ENCODE results near the gene RARG. TPM values are rescaled to one million over a fixed set of nuclear protein-coding genes. Genes with fewer than 3 reads are reported as not detected.
"Not testable (repeated sequence)": the region's sequence is repeated elsewhere in the genome, so short reads cannot be mapped to it uniquely, and the experiment has no call there.

RARG gene
- total and polyA plus RNA-seq, 2 of the 4 experiments (the other 2 are of a cell fraction), result 7.9 to 30.9 TPM

DNA sequence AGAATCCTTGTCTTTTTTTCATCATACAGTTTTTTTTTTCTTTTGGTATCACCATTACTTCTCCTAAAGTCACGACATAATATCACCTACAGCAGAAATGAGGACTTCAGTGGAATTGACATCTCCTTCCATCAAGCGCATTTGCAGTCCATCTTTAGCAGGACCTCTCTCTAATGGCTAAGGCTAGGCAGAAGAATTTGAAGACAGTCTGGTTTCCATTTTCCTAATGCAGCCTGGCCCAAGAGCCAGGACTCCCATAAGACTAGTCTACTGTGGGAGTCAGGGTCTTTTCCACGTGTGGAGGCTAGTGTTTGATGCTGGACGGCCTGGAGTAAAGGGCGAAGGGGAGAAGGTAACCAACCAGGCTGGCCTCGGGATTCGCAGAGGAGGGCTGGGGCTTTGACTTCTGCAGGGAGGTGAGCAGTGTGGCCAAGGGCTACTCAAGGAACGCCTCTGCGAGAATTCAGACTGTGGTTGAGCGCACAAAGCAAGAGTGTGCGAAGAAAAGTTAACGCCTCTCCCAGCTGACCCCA, 52.3 kb downstream of the RARG start:
- H3K79me1 ChIP-seq (ENCODE audit: low read depth in 1 of 2, low read length in 2 of 2), result peaks cover 28 to 56% of the 10 kb centered on the region in 2 experiments
- H3K27ac ChIP-seq (ENCODE audit: insufficient read depth, low read length), result peak overlapping the region; percentile 89
- WGBS, 2 experiments (ENCODE audit: extremely low coverage in 2 of 2, insufficient read length in 1 of 2), result 5% methylated on average over 10 of the region's 12 CpGs; no CpG with 5 or more reads in 1 of the 2 experiments
- ChIA-PET POLR2A (ENCODE audit: unreplicated experiment) (interaction anchor here (0.7 to 1.3 kb wide), 3 partner anchors 11 to 131 kb away, joined by 3 to 10 read pairs (median 4); partner anchors contain the start of gene SPRYD3), CTCF (interaction anchor here (1.2 kb wide), 1 partner anchor 141 kb away, joined by 3 read pairs; the partner anchor contains the start of gene AAAS)
- peak overlapping the region; percentile 4; the same call in 2 of the 3 replicates for H2BK15ac ChIP-seq (ENCODE audit: low read depth, low read length)
- TF ChIP-seq FOS (IDR thresholded peaks at IDR 0.05; ENCODE audit: low read depth, low read length) (no peak), SMC3 (IDR thresholded peaks at IDR 0.05; ENCODE audit: low read depth, low read length) (no peak), BHLHE40 (IDR thresholded peaks at IDR 0.05; ENCODE audit: low read depth, low read length) (no peak), NFE2L2 (IDR thresholded peaks at IDR 0.05; ENCODE audit: low read depth, low read length) (no peak)
- TF ChIP-seq, protein P1, sequence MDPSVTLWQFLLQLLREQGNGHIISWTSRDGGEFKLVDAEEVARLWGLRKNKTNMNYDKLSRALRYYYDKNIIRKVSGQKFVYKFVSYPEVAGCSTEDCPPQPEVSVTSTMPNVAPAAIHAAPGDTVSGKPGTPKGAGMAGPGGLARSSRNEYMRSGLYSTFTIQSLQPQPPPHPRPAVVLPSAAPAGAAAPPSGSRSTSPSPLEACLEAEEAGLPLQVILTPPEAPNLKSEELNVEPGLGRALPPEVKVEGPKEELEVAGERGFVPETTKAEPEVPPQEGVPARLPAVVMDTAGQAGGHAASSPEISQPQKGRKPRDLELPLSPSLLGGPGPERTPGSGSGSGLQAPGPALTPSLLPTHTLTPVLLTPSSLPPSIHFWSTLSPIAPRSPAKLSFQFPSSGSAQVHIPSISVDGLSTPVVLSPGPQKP (IDR thresholded peaks at IDR 0.05; ENCODE audit: borderline replicate concordance, low read depth, low read length), result no peak
- no peak overlapping the region for H2BK20ac ChIP-seq (ENCODE audit: low read depth, low read length)
- H3K9me3 ChIP-seq (ENCODE audit: control insufficient read depth, insufficient read depth, low read length), result no peaks in the 10 kb centered on the region
- H3K4me2 ChIP-seq (ENCODE audit: low read depth, low read length), result peak overlapping the region; percentile 76
- DNase-seq (no peak), ATAC-seq (ENCODE audit: low read depth) (peak; percentile 18)
- peaks cover 22% of the 10 kb centered on the region for H3K4me1 ChIP-seq (ENCODE audit: control insufficient read depth, insufficient read depth, low read length)
- no peaks in the 10 kb centered on the region for H3K27me3 ChIP-seq (ENCODE audit: control insufficient read depth, insufficient read depth, low read length)
- H3K36me3 ChIP-seq (ENCODE audit: control insufficient read depth, insufficient read depth, low read length), result peaks cover 16% of the 10 kb centered on the region
- intact Hi-C loops (cut with micrococcal nuclease), result loop anchor here (2.0 kb wide), 2 partner anchors 81 to 101 kb away; partner anchors contain the start of gene SPRYD3
- peak overlapping the region; percentile 98 for H4K8ac ChIP-seq (ENCODE audit: low read depth in 2 of 2, low read length in 2 of 2)
- peak overlapping the region; percentile 98 for H3K23ac ChIP-seq (ENCODE audit: low read depth, low read length)
- BruUV-seq (replicated peaks), result no TSS peak
- peak overlapping the region; percentile 93 for H4K91ac ChIP-seq (ENCODE audit: insufficient read depth, low read depth, low read length)
- peak overlapping the region; percentile 99 for H3K14ac ChIP-seq (replicated peaks; ENCODE audit: low read depth, low read length)
- in situ Hi-C loops (cut with MboI; ENCODE audit: low sequenced_read_pairs), result no loop called here
- H2AK5ac ChIP-seq (ENCODE audit: low read depth, low read length), result peak overlapping the region; percentile 72
- peaks cover 18% of the 10 kb centered on the region; the same call in 1 of the 2 replicates for H4K20me1 ChIP-seq (ENCODE audit: insufficient read depth, low read length)
- peak overlapping the region; percentile 75 for H4K5ac ChIP-seq (ENCODE audit: low read depth, low read length)
- peak overlapping the region; percentile 76 for H2BK5ac ChIP-seq (ENCODE audit: low read depth, low read length, poor library complexity, severe bottlenecking)
- H3K4me3 ChIP-seq (ENCODE audit: insufficient read depth, low read depth, low read length), result peak overlapping the region; percentile 50
- peak overlapping the region; percentile 99 for H2AFZ ChIP-seq (replicated peaks; ENCODE audit: low read length, poor library complexity)
- peak overlapping the region; percentile 77 for H3K18ac ChIP-seq (ENCODE audit: low read depth, low read length)
- H2AK9ac ChIP-seq (replicated peaks; ENCODE audit: low read depth, low read length, poor library complexity), result peak overlapping the region; percentile 97
- peak overlapping the region; percentile 88 for H3K56ac ChIP-seq (ENCODE audit: extremely low read depth, insufficient read depth, low read length)
- dilution Hi-C loops (cut with HindIII; ENCODE audit: low sequenced_read_pairs, unreplicated experiment), result no loop called here
- peak overlapping the region; percentile 91 for H3K9ac ChIP-seq (ENCODE audit: low read depth, low read length)
- H3K9me1 ChIP-seq (ENCODE audit: insufficient read depth, low read length), result peaks cover 16% of the 10 kb centered on the region
- H3K4ac ChIP-seq (ENCODE audit: low read depth, low read length), result peak overlapping the region; percentile 99
- peak overlapping the region; percentile 60 for H2BK120ac ChIP-seq (ENCODE audit: low read depth, low read length)

DNA sequence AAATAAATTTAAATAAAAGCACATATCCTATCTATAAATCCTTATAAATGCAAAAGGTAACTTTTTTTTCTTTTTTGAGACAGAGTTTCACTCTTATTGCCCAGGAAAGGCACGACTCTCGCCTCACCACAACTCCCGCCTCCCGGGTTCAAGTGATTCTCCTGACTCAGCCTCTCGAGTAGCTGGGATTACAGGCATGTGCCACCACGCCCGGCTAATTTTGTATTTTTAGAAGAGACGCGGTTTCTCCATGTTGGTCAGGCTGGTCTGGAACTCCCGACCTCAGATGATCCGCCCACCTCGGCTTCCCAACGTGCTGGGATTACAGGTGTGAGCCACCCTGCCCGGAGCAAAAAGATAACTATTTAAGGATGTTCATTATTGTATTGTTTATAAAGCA, 53.2 kb downstream of the RARG start:
- intact Hi-C loops (cut with micrococcal nuclease); H3K14ac ChIP-seq (replicated peaks; ENCODE audit: low read depth, low read length): not testable (repeated sequence)

More for the DNA sequence above, 53.2 kb downstream of the RARG start:
- POLR2A ChIA-PET (ENCODE audit: unreplicated experiment); H3K4me3 ChIP-seq (ENCODE audit: insufficient read depth, low read depth, low read length); ATAC-seq (ENCODE audit: low read depth); H3K18ac ChIP-seq (ENCODE audit: low read depth, low read length); H4K5ac ChIP-seq (ENCODE audit: low read depth, low read length); H2AK9ac ChIP-seq (replicated peaks; ENCODE audit: low read depth, low read length, poor library complexity); H4K91ac ChIP-seq (ENCODE audit: insufficient read depth, low read depth, low read length); H3K9ac ChIP-seq (ENCODE audit: low read depth, low read length); H2BK5ac ChIP-seq (ENCODE audit: low read depth, low read length, poor library complexity, severe bottlenecking); H2BK20ac ChIP-seq (ENCODE audit: low read depth, low read length); H2AK5ac ChIP-seq (ENCODE audit: low read depth, low read length); CTCF ChIA-PET; H2BK120ac ChIP-seq (ENCODE audit: low read depth, low read length); H3K4ac ChIP-seq (ENCODE audit: low read depth, low read length); H2BK15ac ChIP-seq (ENCODE audit: low read depth, low read length); H3K23ac ChIP-seq (ENCODE audit: low read depth, low read length); BruUV-seq (replicated peaks); H3K9me3 ChIP-seq (ENCODE audit: control insufficient read depth, insufficient read depth, low read length); H3K56ac ChIP-seq (ENCODE audit: extremely low read depth, insufficient read depth, low read length); dilution Hi-C loops (cut with HindIII; ENCODE audit: low sequenced_read_pairs, unreplicated experiment); H4K8ac ChIP-seq (ENCODE audit: low read depth in 2 of 2, low read length in 2 of 2); H2AFZ ChIP-seq (replicated peaks; ENCODE audit: low read length, poor library complexity); H3K27ac ChIP-seq (ENCODE audit: insufficient read depth, low read length); in situ Hi-C loops (cut with MboI; ENCODE audit: low sequenced_read_pairs); H3K4me2 ChIP-seq (ENCODE audit: low read depth, low read length); DNase-seq; H3K27me3 ChIP-seq (ENCODE audit: control insufficient read depth, insufficient read depth, low read length): not testable (repeated sequence)
- Histone ChIP-seq H3K4me1 (ENCODE audit: control insufficient read depth, insufficient read depth, low read length) (peaks cover 21% of the 10 kb centered on the region), H4K20me1 (ENCODE audit: insufficient read depth, low read length) (peaks cover 12% of the 10 kb centered on the region; the same call in 1 of the 2 replicates), H3K79me1 (ENCODE audit: low read depth in 1 of 2, low read length in 2 of 2) (peaks cover 23 to 52% of the 10 kb centered on the region in 2 experiments), H3K9me1 (ENCODE audit: insufficient read depth, low read length) (peaks cover 14% of the 10 kb centered on the region), H3K36me3 (ENCODE audit: control insufficient read depth, insufficient read depth, low read length) (peaks cover 10% of the 10 kb centered on the region)
- WGBS, 2 experiments (ENCODE audit: extremely low coverage in 2 of 2, insufficient read length in 1 of 2), result 100% methylated on average over 10 of the region's 14 CpGs; no CpG with 5 or more reads in 1 of the 2 experiments
